ENCODE data around the gene CD19.

- TF ChIP-seq CTCF (optimal IDR thresholded peaks at IDR 0.05 in 1 of 3, IDR thresholded peaks at IDR 0.05 in 1 of 3, conservative IDR thresholded peaks at IDR 0.05 in 1 of 3; ENCODE audit: extremely low read depth in 1 of 3, insufficient read depth in 2 of 3, low read length in 3 of 3) (peak; percentile 59 to 87 (median 83)), EZH2 (IDR thresholded peaks at IDR 0.05; ENCODE audit: low read length) (no peak)
Observed at GRCh38 chr16:28981517-28981916, 49.7 kb downstream of the CD19 start.
